HepG2 (cell line): Measurements from ENCODE around the gene CNTROB. TPM values are rescaled to one million over a fixed set of nuclear protein-coding genes. Genes with fewer than 3 reads are reported as not detected.
A peak's percentile ranks its signal among the peaks of the same experiment; 100 is the strongest.

Experiments used
- HOXA3 ChIP-seq: sonication (generic); formaldehyde crosslinking; IDR thresholded peaks from 2 replicates; pipeline ENCODE4 v1.5.0; 2020; ENCODE audit warnings: missing genetic modification reagents
- KDM2A ChIP-seq: sonication (generic); formaldehyde crosslinking; IDR thresholded peaks from 2 replicates; pipeline ENCODE4 v1.4.0; 2020; ENCODE audit warnings: low read depth, missing genetic modification reagents, borderline replicate concordance
- NCOA5 ChIP-seq: sonication (generic); formaldehyde crosslinking; IDR thresholded peaks from 2 replicates; pipeline ENCODE4 v1.4.0; 2020; ENCODE audit warnings: missing genetic modification reagents
- NFATC3 ChIP-seq: sonication (generic); formaldehyde crosslinking; IDR thresholded peaks from 2 replicates; pipeline ENCODE4 v1.5.1; 2020; ENCODE audit warnings: mild to moderate bottlenecking, missing genetic modification reagents
- NFIB ChIP-seq: sonication (generic); formaldehyde crosslinking; IDR thresholded peaks from 2 replicates; pipeline ENCODE4 v1.9.0; 2021; ENCODE audit warnings: missing genetic modification reagents, mild to moderate bottlenecking, borderline replicate concordance
- NFYC ChIP-seq: IDR thresholded peaks from 2 replicates; pipeline ENCODE4 v1.6.1; 2016; ENCODE audit warnings: missing genetic modification reagents, missing compliant biosample characterization
- NR2C2 ChIP-seq: sonication (generic); formaldehyde crosslinking; IDR thresholded peaks from 2 replicates; pipeline ENCODE4 v1.4.0; 2020; ENCODE audit warnings: missing genetic modification reagents, mild to moderate bottlenecking, moderate library complexity, borderline replicate concordance
- SALL1 ChIP-seq: sonication (generic); formaldehyde crosslinking; IDR thresholded peaks from 2 replicates; pipeline ENCODE4 v1.8.0; 2022; ENCODE audit warnings: mild to moderate bottlenecking, missing genetic modification reagents
- SALL2 ChIP-seq: sonication (generic); formaldehyde crosslinking; IDR thresholded peaks from 2 replicates; pipeline ENCODE4 v1.8.1; 2023; ENCODE audit warnings: mild to moderate bottlenecking, missing genetic modification reagents, inconsistent platforms
- SAP130 ChIP-seq: IDR thresholded peaks from 2 replicates; pipeline ENCODE4 v1.6.1; 2016; ENCODE audit warnings: low read depth
- TERF1 ChIP-seq: sonication (generic); formaldehyde crosslinking; IDR thresholded peaks from 2 replicates; pipeline ENCODE4 v1.8.0; 2022; ENCODE audit warnings: mild to moderate bottlenecking, missing genetic modification reagents, moderate library complexity
- ZNF10 ChIP-seq: sonication (generic); formaldehyde crosslinking; IDR thresholded peaks from 2 replicates; pipeline ENCODE4 v1.4.0; 2020; ENCODE audit warnings: mild to moderate bottlenecking, low read depth, missing genetic modification reagents, borderline replicate concordance
- ZNF20 ChIP-seq: sonication (generic); formaldehyde crosslinking; IDR thresholded peaks from 2 replicates; pipeline ENCODE4 v1.4.0; 2020; ENCODE audit warnings: mild to moderate bottlenecking, moderate library complexity, missing genetic modification reagents
- ZNF460 ChIP-seq: sonication (generic); formaldehyde crosslinking; IDR thresholded peaks from 2 replicates; pipeline ENCODE4 v1.5.1; 2020; ENCODE audit warnings: missing genetic modification reagents, mild to moderate bottlenecking, borderline replicate concordance
- ZNF563 ChIP-seq: sonication (generic); formaldehyde crosslinking; IDR thresholded peaks from 2 replicates; pipeline ENCODE4 v1.8.0; 2022; ENCODE audit warnings: mild to moderate bottlenecking, moderate library complexity, missing genetic modification reagents
- ZNF841 ChIP-seq: sonication (generic); formaldehyde crosslinking; IDR thresholded peaks from 2 replicates; pipeline ENCODE4 v1.8.1; 2023; ENCODE audit warnings: missing genetic modification reagents, borderline replicate concordance
- polyA plus RNA-seq, 8 experiments: library from polyadenylated mRNA; depleted of rRNA in 3 of 8; stranded (reverse) in 7 of 8; unstranded in 1 of 8; fragments of >200 nt; fragmentation: Illumina TruSeq in 4 of 8; extraction: Trizol in 4 of 8; gene quantifications; 2 replicates each; pipeline versions ENCODE4 v1.2.1 to v1.2.3, GENCODE V29; 2011 to 2016; ENCODE audit warnings: low read depth in 4 of 8, missing spikeins in 1 of 8, mixed read lengths in 1 of 8; ENCODE audit not compliant: insufficient read depth in 1 of 8
- total RNA-seq, 5 experiments: library from RNA; depleted of rRNA; stranded (reverse); fragments of >200 nt; fragmentation: Illumina TruSeq; extraction: Trizol; gene quantifications; 2 replicates each; pipeline ENCODE4 v1.2.3, GENCODE V29; 2016; ENCODE audit warnings: low read depth in 1 of 5
- TF ChIP-seq, protein P1 (sequence below): sonication (generic); formaldehyde crosslinking; IDR thresholded peaks from 2 replicates; pipeline ENCODE4 v1.5.1; 2020; ENCODE audit warnings: missing genetic modification reagents, mild to moderate bottlenecking, borderline replicate concordance
- TF ChIP-seq, protein P2 (sequence below): sonication (generic); formaldehyde crosslinking; IDR thresholded peaks from 2 replicates; pipeline ENCODE4 v1.5.0; 2020; ENCODE audit warnings: mild to moderate bottlenecking, missing genetic modification reagents, borderline replicate concordance

The CNTROB gene
- total and polyA plus RNA-seq, 2 of the 13 experiments (the other 11 are each of a cell fraction or from before 2014, with no cell fraction given): 21.2 to 24.1 TPM

DNA sequence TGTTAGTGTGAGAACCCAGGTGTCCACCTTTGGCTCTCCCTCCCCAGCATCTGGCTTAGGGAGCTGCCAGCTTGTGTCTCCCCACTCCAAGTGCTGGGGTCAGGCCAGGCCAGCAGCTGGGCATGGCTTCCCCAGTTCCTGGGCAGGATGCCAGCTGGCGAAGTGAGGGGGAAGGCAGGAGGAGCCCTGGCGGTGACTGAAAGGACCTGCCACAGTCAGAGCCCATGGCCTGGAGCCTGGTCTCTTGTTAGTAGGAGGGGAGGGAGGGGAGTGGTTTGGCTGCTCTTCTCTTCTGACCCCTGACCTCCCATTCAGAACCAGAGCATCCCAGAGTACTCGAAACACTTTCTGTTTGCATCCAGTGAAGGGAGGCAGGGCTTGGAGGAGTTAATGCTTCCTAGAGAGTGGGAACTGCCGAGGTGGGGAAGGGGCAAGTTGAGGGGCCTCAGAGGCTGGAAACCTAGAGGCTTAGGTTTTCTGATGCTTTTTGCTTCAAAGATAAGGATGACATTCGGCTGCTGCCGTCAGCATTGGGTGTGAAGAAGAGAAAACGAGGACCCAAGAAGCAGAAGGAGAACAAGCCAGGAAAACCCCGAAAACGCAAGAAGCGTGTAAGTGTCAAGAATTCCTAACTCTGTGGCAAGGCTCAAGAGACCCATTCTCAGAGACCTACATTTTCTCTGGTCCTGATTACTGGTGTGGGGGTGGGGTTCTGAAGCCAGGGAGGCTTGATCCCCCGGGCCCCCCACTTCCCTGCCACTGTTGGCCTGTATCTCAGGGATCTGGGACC is 42.6 kb upstream of the CNTROB start (continued):
- TF ChIP-seq SALL2 (CRISPR knock-in tag) (no peak), TERF1 (CRISPR knock-in tag) (no peak), NFATC3 (CRISPR knock-in tag) (no peak), NR2C2 (peak; percentile 64), KDM2A (CRISPR knock-in tag) (peak; percentile 46; the same call in 1 of the 2 replicates), ZNF841 (CRISPR knock-in tag) (no peak), NFYC (no peak), NFIB (no peak), NCOA5 (CRISPR knock-in tag) (no peak), SAP130 (CRISPR knock-in tag) (peak; percentile 52; the same call in 1 of the 2 replicates), ZNF460 (no peak), ZNF10 (CRISPR knock-in tag) (no peak), ZNF563 (no peak), HOXA3 (peak; percentile 28; the same call in 1 of the 2 replicates), SALL1 (CRISPR knock-in tag) (peak; percentile 23; the same call in 1 of the 2 replicates), ZNF20 (CRISPR knock-in tag) (no peak)
- TF ChIP-seq, protein P1, sequence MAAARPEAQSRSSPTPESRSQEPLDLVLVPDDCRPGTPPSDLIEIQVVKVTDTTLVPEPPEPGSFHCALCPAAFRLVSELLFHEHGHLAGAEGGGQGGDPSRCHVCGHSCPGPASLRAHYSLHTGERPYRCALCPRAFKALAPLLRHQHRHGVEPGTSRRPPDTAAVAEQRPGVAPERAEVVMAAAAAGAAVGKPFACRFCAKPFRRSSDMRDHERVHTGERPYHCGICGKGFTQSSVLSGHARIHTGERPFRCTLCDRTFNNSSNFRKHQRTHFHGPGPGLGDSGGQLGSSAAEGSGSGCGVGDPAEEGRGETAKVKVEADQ (CRISPR knock-in tag): no peak
- TF ChIP-seq, protein P2, sequence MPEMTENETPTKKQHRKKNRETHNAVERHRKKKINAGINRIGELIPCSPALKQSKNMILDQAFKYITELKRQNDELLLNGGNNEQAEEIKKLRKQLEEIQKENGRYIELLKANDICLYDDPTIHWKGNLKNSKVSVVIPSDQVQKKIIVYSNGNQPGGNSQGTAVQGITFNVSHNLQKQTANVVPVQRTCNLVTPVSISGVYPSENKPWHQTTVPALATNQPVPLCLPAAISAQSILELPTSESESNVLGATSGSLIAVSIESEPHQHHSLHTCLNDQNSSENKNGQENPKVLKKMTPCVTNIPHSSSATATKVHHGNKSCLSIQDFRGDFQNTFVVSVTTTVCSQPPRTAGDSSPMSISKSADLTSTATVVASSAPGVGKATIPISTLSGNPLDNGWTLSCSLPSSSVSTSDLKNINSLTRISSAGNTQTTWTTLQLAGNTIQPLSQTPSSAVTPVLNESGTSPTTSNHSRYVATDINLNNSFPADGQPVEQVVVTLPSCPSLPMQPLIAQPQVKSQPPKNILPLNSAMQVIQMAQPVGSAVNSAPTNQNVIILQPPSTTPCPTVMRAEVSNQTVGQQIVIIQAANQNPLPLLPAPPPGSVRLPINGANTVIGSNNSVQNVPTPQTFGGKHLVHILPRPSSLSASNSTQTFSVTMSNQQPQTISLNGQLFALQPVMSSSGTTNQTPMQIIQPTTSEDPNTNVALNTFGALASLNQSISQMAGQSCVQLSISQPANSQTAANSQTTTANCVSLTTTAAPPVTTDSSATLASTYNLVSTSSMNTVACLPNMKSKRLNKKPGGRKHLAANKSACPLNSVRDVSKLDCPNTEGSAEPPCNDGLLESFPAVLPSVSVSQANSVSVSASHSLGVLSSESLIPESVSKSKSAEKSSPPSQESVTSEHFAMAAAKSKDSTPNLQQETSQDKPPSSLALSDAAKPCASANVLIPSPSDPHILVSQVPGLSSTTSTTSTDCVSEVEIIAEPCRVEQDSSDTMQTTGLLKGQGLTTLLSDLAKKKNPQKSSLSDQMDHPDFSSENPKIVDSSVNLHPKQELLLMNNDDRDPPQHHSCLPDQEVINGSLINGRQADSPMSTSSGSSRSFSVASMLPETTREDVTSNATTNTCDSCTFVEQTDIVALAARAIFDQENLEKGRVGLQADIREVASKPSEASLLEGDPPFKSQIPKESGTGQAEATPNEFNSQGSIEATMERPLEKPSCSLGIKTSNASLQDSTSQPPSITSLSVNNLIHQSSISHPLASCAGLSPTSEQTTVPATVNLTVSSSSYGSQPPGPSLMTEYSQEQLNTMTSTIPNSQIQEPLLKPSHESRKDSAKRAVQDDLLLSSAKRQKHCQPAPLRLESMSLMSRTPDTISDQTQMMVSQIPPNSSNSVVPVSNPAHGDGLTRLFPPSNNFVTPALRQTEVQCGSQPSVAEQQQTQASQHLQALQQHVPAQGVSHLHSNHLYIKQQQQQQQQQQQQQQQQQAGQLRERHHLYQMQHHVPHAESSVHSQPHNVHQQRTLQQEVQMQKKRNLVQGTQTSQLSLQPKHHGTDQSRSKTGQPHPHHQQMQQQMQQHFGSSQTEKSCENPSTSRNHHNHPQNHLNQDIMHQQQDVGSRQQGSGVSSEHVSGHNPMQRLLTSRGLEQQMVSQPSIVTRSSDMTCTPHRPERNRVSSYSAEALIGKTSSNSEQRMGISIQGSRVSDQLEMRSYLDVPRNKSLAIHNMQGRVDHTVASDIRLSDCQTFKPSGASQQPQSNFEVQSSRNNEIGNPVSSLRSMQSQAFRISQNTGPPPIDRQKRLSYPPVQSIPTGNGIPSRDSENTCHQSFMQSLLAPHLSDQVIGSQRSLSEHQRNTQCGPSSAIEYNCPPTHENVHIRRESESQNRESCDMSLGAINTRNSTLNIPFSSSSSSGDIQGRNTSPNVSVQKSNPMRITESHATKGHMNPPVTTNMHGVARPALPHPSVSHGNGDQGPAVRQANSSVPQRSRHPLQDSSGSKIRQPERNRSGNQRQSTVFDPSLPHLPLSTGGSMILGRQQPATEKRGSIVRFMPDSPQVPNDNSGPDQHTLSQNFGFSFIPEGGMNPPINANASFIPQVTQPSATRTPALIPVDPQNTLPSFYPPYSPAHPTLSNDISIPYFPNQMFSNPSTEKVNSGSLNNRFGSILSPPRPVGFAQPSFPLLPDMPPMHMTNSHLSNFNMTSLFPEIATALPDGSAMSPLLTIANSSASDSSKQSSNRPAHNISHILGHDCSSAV: no peak
